GM21381 (cell line): ENCODE data around the gene RFESD.

Source experiments
- ATAC-seq: cut with Tn5 transposase; IDR thresholded peaks from one replicate; pipeline ENCODE4 v1.9.1; 2021; ENCODE audit warnings: mild to moderate bottlenecking, moderate library complexity; ENCODE audit not compliant: unreplicated experiment

The RFESD gene

GRCh38 chr5:95660060-95660459 is 13.5 kb downstream of the RFESD start:
- ATAC-seq: no peak

GRCh38 chr5:95662946-95663345 is 16.4 kb downstream of the RFESD start:
- no peak for ATAC-seq

- ATAC-seq: no peak
These were observed 17.7 kb downstream of the RFESD start for GRCh38 chr5:95664204-95664786.

- no peak for ATAC-seq
These were observed 20.6 kb downstream of the RFESD start for GRCh38 chr5:95667061-95667618.

- ATAC-seq: no peak
These were observed 21.1 kb downstream of the RFESD start for GRCh38 chr5:95667678-95668077.

- ATAC-seq: no peak
These were observed 21.6 kb downstream of the RFESD start for GRCh38 chr5:95668216-95668615.

- no peak for ATAC-seq
These were observed 22.2 kb downstream of the RFESD start for GRCh38 chr5:95668728-95669127.

GRCh38 chr5:95669540-95669939 is 23.0 kb downstream of the RFESD start:
- no peak for ATAC-seq

- no peak for ATAC-seq
These were observed 23.4 kb downstream of the RFESD start for GRCh38 chr5:95669985-95670384.

- ATAC-seq: no peak
These were observed 24.0 kb downstream of the RFESD start for GRCh38 chr5:95670568-95670967.

- no peak for ATAC-seq
These were observed 25.2 kb downstream of the RFESD start for GRCh38 chr5:95671826-95672225.

GRCh38 chr5:95672641-95673040 is 26.1 kb downstream of the RFESD start:
- no peak for ATAC-seq

- ATAC-seq: no peak
These were observed 26.5 kb downstream of the RFESD start for GRCh38 chr5:95673081-95673480.

- no peak for ATAC-seq
These were observed 36.3 kb downstream of the RFESD start, which contains the start of gene SPATA9 for GRCh38 chr5:95682891-95683290. TSS of gene SPATA9 (minus strand) at chr5:95682991. CDS start at chr5:95682854, 137 bp downstream.

GRCh38 chr5:95684361-95684760 is 37.8 kb downstream of the RFESD start:
- ATAC-seq: no peak

GRCh38 chr5:95686651-95687050 is 40.1 kb downstream of the RFESD start:
- no peak for ATAC-seq

- no peak for ATAC-seq
These were observed 43.1 kb downstream of the RFESD start for GRCh38 chr5:95689680-95690079.

GRCh38 chr5:95690333-95690732 is 43.8 kb downstream of the RFESD start:
- no peak for ATAC-seq

- no peak for ATAC-seq
These were observed 51.5 kb downstream of the RFESD start for GRCh38 chr5:95697781-95698681.

GRCh38 chr5:95699337-95699736 is 52.8 kb downstream of the RFESD start:
- ATAC-seq: no peak

- no peak for ATAC-seq
These were observed 54.5 kb downstream of the RFESD start for GRCh38 chr5:95701074-95701473.

GRCh38 chr5:95704150-95704549 is 57.6 kb downstream of the RFESD start:
- ATAC-seq: no peak
